Stimulated activated CD4-positive, alpha-beta T cell treated with anti-CD3 and anti-CD28 coated beads, TNF-alpha, amount 100 ng/mL, for 4 hours (primary cell): ENCODE measurements around the gene SMIM32.

Experiments
- DNase-seq, 3 experiments: peaks; one replicate each; pipeline ENCODE4 v3.0.0-alpha.2; 2020; ENCODE audit warnings: low read depth in 3 of 3

The SMIM32 gene

DNA sequence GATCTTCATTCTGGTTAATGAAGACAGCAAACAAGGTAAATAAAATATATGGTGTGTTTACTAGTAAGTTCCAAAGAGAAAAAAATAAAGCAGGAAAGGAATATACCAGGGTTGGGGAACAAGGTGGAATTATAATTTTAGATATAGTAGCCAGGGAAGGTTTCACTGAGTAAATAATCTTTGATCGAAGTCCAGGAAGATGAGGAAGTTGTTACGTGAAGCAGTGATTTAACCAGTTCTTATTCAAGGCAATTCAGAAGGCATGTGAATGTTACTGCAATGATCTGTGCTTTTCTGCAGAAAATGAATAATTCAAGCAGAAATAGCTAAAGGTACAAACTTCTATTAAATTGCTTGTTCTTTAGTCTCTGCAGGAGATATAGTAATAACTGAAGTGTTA lies 6.2 kb downstream of the SMIM32 start:
- no peak for DNase-seq

DNA sequence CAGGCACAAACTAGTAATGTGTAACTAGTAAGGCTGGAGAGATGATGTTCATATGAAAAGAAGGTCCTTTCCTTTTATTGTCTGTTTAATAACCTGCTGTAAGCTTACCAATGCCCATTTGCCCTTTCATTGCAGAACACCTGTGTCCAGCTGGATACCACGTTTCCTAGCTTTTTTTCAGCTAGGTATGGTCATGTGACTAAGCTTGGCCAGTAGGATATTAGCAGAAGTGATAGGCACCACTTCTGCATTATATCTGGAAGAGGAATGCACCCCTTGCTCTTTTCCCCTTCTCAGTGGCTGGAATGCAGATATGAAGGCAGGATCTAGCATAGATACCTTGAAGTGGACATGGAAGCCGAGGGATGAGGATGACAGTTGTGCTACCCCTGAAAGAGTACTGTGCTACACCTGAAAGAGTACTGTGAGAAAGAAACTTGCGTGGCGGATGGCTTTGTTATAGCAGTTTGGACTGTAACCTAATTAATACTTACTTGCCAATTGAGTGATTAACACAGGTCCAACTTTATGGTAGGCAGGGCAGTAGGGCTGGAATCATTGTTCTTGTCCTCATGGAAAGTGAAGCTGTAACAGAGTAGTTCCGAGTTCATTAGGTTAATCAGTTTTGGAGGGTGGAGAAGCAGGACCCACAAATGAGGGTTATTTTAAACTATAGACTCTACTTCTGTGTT lies 6.8 kb downstream of the SMIM32 start:
- DNase-seq: no peak

DNA sequence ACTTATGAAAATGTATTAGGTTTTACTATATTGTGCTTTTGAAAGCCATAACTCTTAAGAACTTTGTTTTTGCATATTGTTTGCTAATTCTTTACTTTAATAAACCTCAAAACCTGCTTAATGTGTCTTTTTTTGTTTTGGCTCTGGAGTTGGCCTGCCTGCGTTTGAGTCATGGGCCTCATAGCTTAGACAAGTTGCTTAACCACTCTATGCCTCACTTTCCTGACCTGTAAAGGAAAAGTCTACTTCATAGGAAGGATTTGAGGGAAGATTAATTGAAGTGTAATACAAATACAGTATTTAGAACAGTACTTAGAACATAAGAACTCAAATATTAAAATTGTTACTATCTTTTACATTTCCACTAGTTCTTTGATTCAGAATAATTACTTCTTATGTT lies 10.3 kb downstream of the SMIM32 start:
- no peak for DNase-seq

DNA sequence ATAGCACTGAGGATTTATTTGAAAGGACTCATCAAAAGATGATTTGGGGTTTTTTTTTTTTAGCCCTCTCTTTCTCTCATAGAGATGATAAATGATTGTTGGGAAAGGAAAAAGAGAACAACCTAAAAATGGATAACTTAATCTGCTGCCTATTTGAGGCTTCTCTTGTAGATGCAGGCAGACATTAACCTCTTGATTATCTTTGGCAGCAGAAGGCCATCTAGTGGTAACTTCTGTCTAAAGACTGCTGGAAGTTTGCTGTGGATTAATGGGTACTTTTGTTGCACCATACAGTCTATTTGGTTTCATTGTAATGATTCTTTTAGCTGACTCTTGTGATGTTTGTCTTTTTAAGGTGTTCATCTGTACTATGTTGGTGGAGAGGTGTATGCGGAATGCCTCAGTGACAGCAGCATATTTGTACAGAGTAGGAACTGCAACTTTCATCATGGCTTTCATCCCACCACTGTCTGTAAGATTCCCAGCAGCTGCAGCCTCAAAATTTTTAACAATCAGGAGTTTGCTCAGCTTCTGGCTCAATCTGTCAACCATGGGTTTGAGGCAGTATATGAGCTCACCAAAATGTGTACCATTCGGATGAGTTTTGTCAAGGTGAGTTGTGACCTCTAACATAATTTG lies 18.8 kb downstream of the SMIM32 start:
- DNase-seq: no peak

DNA sequence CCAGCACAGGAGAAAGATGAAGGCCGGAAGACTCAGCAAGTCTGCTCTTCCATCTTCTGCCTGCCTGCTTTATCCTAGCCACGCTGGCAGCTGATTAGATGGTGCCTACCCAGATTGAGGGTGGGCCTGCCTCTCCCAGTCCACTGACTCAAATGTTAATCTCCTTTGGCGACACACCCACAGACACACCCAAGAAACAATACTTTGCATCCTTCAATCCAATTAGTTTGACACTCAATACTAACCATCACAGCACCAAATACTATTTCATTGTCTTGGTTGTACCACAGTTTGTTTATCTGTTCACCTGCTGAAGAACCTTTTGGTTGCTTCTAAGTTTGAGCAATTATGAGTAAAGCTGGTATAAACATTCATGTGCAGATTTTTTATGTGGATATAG lies 23.7 kb downstream of the SMIM32 start:
- DNase-seq: no peak

DNA sequence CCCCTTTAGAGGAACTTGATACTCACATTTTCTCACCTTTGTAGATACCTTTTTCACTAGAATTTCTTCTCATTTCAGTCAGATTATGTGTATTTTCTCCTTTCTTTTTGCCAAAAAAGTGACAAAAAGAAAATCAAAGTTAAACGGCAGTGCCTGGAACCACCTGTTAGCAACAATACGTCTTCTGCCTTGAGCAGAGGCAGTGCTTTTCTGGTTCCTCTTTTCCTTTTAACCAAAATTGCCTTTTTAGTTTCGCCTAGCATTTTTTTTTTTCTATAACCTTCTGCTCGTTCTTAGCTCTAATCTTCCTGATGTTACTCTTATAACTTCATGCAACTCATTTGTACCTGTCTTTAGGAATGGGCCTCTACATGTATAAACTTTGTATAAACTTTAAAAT lies 26.1 kb downstream of the SMIM32 start:
- no peak for DNase-seq

DNA sequence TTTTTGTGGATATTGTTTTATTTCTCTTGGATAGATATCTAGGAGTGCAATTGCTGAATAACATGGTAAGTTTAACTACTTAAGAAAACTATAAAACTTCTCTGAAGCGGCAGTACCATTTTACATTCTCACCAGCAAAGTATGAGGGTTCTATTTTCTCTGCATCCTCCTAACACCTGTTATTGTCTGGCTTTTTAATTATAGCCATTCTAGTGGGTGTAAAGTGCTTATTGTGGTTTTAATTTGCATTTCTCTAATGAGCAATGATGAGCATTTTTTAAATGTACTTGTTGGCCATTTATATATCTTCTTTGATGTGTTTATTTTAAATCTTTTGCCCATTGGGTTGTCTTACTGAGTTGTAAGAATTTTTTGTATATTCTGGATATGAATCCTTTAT lies 28.7 kb downstream of the SMIM32 start:
- DNase-seq: no peak

DNA sequence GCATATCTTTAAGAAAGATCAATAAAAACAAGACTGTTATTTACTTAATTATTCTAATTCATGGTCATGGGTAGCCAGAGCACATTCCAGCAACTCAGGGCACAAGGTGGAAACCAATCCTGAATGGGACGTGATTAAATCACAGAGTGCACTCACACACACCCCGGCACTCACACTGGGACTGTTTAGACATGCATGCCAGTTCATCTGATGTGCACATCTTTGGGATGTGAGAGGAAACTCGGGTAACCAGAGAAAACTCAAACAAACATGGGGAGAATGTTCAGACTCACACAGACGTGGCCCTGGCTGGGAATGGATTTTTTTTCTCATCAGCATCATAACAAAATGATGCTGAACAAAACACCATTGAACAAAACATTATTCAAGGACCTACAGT lies 31.0 kb downstream of the SMIM32 start:
- DNase-seq: no peak

DNA sequence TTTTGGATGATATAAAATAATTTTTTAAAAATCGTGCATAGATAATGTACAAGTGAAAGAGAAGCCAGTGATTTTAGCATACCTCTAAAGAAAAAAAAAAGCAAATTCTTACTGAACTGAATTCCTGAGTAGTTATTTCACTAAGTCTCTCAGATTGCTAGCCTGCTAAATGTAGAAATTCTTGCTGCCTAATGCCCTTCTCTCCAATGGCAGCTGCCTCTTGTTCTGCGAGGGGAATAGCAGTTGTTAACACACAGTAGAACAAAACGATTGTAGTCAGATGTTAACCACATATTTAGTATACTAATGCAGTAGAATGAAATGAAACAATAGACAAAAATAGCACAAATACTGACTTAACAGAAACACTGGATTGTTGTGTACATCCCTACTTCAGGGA lies 33.5 kb downstream of the SMIM32 start:
- no peak for DNase-seq

DNA sequence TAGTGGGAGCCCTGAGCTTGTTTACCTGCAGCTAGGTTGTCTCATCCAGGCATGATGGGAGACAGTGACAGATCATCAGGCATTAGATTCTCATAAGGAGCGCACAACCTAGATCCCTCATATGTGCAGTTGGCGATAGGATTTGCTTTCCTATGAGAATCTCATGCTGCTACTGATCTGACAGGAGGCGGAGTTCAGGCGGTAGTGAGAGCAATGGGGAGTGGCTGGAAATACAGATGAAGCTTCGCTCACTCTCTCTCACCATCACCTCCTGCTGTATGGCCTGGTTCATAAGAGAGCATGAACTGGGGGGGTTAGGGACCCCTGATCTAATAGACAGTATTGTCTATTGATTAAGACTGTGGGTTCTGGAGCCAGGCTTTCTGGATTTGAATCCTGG lies 35.4 kb downstream of the SMIM32 start:
- DNase-seq: no peak

DNA sequence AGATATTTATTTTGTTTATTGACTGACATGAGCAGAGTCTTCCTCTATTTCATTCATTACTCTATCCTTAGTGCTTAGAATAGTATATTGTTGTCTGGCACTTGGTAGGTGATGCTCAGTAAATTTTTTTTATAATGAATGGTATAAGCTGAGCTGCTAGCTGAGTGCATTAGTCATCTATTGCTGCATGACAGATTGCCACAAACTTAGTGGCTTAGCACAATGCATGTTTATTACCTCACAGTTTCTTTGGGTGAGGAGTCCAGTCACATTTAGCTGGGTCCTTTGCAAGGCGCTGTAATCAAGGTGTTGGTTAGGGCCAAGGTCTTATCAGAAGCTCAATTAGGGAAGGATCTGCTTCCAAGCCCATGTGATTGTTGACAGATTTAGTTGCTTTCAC lies 37.2 kb downstream of the SMIM32 start:
- no peak for DNase-seq

DNA sequence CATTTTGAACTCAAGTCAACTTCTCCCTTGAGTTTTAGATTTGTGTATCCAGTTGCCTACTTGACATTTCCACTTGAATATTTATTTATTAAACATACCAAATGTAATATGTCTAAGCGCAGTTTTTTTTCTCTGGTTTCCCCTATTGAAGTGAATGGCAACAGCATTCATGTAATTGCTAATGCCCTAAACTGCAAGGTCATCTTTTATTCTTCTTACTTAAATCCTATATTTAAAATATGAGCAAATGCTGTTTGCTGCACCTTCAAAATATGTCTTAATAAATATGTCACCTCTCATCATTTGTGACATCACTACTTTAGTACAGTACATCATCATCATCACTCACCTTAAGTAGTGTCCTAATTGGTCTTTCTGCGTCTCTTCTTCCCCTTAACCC lies 37.9 kb downstream of the SMIM32 start:
- DNase-seq: no peak

DNA sequence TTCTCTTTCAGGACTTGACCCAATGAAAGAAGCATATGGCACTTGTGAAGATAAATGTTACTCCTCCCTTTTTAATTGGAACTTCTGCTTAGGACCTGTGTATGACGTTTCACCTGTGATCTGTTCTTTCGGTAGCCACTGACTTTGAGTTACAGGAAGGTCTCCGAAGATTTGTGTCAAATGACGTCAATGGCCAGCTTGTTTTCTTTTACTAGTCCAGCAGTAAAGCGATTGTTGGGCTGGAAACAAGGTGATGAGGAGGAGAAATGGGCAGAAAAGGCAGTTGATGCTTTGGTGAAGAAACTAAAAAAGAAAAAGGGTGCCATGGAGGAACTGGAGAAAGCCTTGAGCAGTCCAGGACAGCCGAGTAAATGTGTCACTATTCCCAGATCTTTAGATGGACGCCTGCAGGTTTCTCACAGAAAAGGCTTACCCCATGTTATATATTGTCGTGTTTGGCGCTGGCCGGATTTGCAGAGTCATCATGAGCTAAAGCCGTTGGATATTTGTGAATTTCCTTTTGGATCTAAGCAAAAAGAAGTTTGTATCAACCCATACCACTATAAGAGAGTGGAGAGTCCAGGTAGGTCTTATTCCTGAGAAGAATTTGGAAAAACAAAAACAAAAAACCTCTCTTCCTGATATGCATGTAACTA lies 39.3 kb downstream of the SMIM32 start:
- no peak for DNase-seq

DNA sequence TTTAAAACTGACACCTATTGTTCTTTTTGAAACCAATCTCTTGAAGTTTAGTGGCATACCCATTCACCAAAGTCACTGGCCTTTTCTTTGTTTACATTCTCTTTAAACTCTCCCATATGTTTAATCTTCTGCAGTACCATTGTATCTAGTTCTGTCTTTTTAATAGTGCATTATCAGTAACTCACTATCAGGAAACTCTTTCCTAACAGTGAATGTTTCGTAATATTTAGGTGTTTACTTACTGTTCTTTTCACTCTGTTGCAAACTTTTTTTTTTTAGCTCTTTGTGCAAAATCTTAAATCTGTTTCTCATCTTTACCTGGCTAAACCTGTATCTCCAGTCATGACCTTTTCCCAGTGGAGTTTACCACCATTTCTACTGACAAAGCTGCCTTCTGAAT lies 43.1 kb downstream of the SMIM32 start:
- DNase-seq: no peak

DNA sequence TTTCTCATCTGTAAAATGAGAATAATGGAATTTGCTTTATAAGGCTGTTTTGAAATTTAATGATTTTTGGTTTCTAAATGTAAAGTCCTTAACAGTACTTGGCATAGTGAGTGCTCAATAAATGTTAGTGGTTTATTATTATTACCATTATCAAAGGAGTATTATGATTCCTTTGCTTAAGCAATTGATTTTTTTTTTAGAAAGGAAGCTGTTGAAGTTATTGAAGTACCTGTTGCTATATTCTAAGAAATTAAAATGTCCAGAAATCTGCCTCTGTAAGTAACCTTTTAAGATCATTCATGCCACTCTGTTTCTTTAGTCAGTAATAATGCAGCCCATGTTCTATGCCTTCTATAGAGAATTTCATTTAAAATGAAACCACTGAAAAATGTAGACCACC lies 45.3 kb downstream of the SMIM32 start:
- DNase-seq: no peak

DNA sequence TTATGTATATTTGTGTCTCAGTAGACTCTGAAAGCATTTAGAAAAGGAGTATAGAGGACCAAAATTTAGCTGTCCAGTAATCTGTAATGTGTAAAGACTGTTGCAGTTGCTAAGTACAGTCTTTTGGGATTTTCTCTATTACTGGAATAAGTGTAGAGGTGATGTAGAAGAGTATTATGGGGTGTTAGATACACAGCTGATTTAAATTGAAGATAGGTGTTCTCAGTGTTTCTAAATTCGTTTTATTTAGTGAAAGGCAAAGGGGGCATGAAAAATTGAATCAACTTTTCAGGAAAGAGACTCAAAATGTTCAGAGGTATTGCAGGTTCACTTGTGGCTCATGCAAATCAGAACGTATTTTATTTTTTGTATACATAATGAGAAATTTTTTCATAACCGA lies 46.8 kb downstream of the SMIM32 start:
- DNase-seq: no peak

DNA sequence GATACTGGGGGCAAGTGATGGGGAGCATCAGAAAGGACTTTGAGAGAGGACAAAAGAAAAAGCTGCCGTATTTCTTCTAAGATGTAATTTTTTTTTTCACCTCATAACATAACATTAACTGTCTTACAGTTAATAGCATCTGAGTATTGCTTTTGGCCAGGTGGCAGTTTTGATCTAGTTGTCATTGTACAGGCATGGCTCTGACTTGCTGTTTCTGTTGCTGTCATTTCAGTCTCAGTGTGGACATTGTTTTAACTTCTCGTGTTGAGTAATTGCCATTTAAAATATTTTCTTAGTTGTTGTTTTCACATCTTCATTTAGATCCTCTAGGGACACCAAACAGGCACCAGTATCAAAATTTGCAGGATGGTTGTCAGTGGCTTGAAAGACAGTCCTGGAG lies 47.9 kb downstream of the SMIM32 start:
- DNase-seq: no peak

DNA sequence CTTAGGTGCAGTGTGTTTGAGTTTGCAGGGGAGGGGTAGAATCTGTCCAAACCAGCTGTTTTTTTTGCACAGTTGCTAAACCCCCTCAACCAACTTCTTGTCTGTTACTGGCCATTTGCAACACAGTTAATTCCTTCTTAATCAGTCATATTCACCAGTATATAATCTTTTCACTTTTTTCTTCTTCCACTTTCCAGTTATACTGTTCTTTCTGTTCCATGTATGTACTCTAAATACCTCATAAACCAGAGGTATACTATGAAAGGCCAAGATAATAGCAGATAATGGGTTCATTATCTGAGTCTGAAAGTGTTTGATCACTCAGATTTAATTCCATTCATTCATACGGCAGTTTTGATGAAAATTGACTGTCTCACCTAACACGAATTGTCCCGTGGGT lies 49.2 kb downstream of the SMIM32 start:
- DNase-seq: no peak

DNA sequence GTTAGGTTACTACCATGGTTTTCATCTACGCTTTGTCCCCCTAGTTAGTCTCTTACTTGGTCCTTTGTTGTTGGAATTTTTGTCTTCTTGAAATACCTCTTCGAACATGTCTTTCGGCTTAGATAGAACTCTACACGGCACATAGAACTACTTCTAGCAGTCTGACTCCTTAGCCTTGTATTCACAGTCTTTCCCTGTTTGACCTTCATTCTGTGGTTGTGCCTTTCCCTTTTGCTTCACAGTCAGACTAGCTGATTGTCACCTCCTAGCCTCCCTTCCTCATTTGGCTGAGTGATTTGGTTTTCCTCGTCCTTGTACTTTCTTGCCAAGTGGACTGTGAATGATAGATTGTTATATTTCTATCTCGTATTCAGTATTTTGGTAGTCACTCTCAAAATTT lies 49.6 kb downstream of the SMIM32 start:
- DNase-seq: no peak

DNA sequence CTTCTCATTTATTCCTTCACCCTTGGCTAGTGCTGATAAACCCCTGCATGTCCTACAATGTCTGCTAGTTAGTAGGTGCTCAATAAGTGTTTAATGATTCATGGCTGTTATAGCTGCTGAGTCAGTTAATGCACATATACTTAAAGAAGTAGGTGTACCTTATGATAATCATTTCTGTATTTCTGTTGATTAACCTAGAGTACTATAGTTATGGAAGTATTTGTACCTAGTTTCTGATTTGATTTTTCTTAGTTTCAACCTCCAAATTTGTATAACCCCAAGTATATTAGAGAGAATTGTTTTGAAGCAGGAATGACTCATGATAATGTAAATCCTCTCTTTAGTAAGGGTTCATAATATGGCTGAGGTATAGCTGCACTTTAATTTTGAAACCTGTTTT lies 51.4 kb downstream of the SMIM32 start:
- DNase-seq: no peak
